HCT116 (cell line): ENCODE measurements around the gene ZNF560.

Experiments
- CTCF ChIP-seq, 3 experiments: fragments of 200-600 bp in 1 of 3; sonication (generic) in 1 of 3; IDR thresholded peaks in 2 of 3; conservative IDR thresholded peaks in 1 of 3; 2 replicates each; pipeline ENCODE4 v1.5.1; 2012 to 2017; ENCODE audit warnings: low read depth in 2 of 3, low read length in 2 of 3, antibody characterized with exemption in 1 of 3, borderline replicate concordance in 1 of 3, control low read depth in 1 of 3, mild to moderate bottlenecking in 1 of 3, mixed read lengths in 1 of 3, mixed run types in 1 of 3, moderate library complexity in 1 of 3; ENCODE audit not compliant: insufficient read depth in 1 of 3
- ELF1 ChIP-seq: IDR thresholded peaks from 2 replicates; pipeline ENCODE4 v1.6.1; 2012; ENCODE audit warnings: low read depth, borderline replicate concordance
- POLR2A ChIP-seq: IDR thresholded peaks from 2 replicates; pipeline ENCODE4 v1.7.0; 2011; ENCODE audit warnings: borderline replicate concordance; ENCODE audit not compliant: insufficient read depth, insufficient read length; ENCODE audit errors: extremely low read depth
- POLR2AphosphoS5 ChIP-seq: IDR thresholded peaks from 2 replicates; pipeline ENCODE4 v1.6.1; 2011; ENCODE audit warnings: mild to moderate bottlenecking, low read depth, low read length, moderate library complexity
- REST ChIP-seq: IDR thresholded peaks from 2 replicates; pipeline ENCODE4 v1.6.1; 2012; ENCODE audit warnings: low read depth

GRCh38 chr19:9435279-9436268 is 62.8 kb downstream of the ZNF560 start, which contains the start of gene ZNF266:
- peak; percentile 80 for TF ChIP-seq POLR2AphosphoS5
- TF ChIP-seq ELF1 = peak; percentile 63
- TF ChIP-seq POLR2A = no peak
- peak in 2 of 3 experiments; percentile 59 to 70; a peak in 4 of 6 replicates for TF ChIP-seq CTCF (IDR thresholded peaks at IDR 0.05 in 2 of 3, conservative IDR thresholded peaks at IDR 0.05 in 1 of 3; ENCODE audit: borderline replicate concordance in 1 of 3, insufficient read depth in 1 of 3, low read depth in 2 of 3, low read length in 2 of 3)
- TF ChIP-seq REST = no peak
